ENCODE results near the gene CAPZB.

CAPZB gene

GRCh38 chr1:19311503-19311930, 173.8 kb downstream of the CAPZB start:
- no peak for TF ChIP-seq CTCF (IDR thresholded peaks at IDR 0.05)

- no peak for TF ChIP-seq CTCF (IDR thresholded peaks at IDR 0.05)
Observed at GRCh38 chr1:19310720-19311502, 174.4 kb downstream of the CAPZB start.

GRCh38 chr1:19310061-19310460, 175.3 kb downstream of the CAPZB start:
- TF ChIP-seq CTCF (IDR thresholded peaks at IDR 0.05), result no peak

- no peak for TF ChIP-seq CTCF (IDR thresholded peaks at IDR 0.05)
Observed at GRCh38 chr1:19309123-19309813, 176.1 kb downstream of the CAPZB start.

- no peak for TF ChIP-seq CTCF (IDR thresholded peaks at IDR 0.05)
Observed at GRCh38 chr1:19308509-19308907, 176.8 kb downstream of the CAPZB start.

GRCh38 chr1:19307794-19308508, 177.4 kb downstream of the CAPZB start:
- TF ChIP-seq CTCF (IDR thresholded peaks at IDR 0.05), result no peak

- no peak for TF ChIP-seq CTCF (IDR thresholded peaks at IDR 0.05)
Observed at GRCh38 chr1:19306941-19307340, 178.4 kb downstream of the CAPZB start.
